ENCODE results near the gene HPSE.
"Not testable (repeated sequence)": the region's sequence is repeated elsewhere in the genome, so short reads cannot be mapped to it uniquely, and the experiment has no call there.

The HPSE gene

GRCh38 chr4:83281307-83281706 lies 53.3 kb downstream of the HPSE start:
- no peak for DNase-seq

GRCh38 chr4:83276299-83277040 lies 58.2 kb downstream of the HPSE start:
- DNase-seq = no peak

- DNase-seq = not testable (repeated sequence)
Measured at GRCh38 chr4:83273926-83274325, 60.7 kb downstream of the HPSE start.

GRCh38 chr4:83272900-83273299 lies 61.7 kb downstream of the HPSE start:
- no peak for DNase-seq

GRCh38 chr4:83269256-83269655 lies 65.4 kb downstream of the HPSE start:
- no peak for DNase-seq

- DNase-seq = no peak
Measured at GRCh38 chr4:83268491-83268890, 66.2 kb downstream of the HPSE start.

- no peak for DNase-seq
Measured at GRCh38 chr4:83267830-83268475, 66.7 kb downstream of the HPSE start.

- DNase-seq = no peak
Measured at GRCh38 chr4:83267121-83267829, 67.4 kb downstream of the HPSE start.

- no peak for DNase-seq
Measured at GRCh38 chr4:83266689-83267088, 68.0 kb downstream of the HPSE start.

- DNase-seq = no peak
Measured at GRCh38 chr4:83263106-83263505, 71.5 kb downstream of the HPSE start.

- DNase-seq = no peak
Measured at GRCh38 chr4:83262682-83263081, 72.0 kb downstream of the HPSE start.

GRCh38 chr4:83261307-83261706 lies 73.3 kb downstream of the HPSE start:
- no peak for DNase-seq

- no peak for DNase-seq
Measured at GRCh38 chr4:83259586-83259985, 75.1 kb downstream of the HPSE start.

- DNase-seq = no peak
Measured at GRCh38 chr4:83258461-83258860, 76.2 kb downstream of the HPSE start.

- DNase-seq = no peak
Measured at GRCh38 chr4:83257811-83258210, 76.8 kb downstream of the HPSE start.

GRCh38 chr4:83255584-83255983 lies 79.1 kb downstream of the HPSE start:
- DNase-seq = no peak

- DNase-seq = peak; percentile 57
Measured at GRCh38 chr4:83252782-83253405, 81.8 kb downstream of the HPSE start.

GRCh38 chr4:83251447-83251830 lies 83.2 kb downstream of the HPSE start:
- DNase-seq = no peak

- no peak for DNase-seq
Measured at GRCh38 chr4:83250687-83251446, 83.8 kb downstream of the HPSE start.

GRCh38 chr4:83248486-83248885 lies 86.2 kb downstream of the HPSE start:
- no peak for DNase-seq

- DNase-seq = no peak
Measured at GRCh38 chr4:83247415-83248357, 87.0 kb downstream of the HPSE start.

All from NCI-H1694 treated with DMSO at 0.1 percent for 48 hours (cell line).